Non-pigmented ciliary epithelial cell (primary cell): ENCODE results near the gene CCR1.
"Not testable (repeated sequence)": the region's sequence is repeated elsewhere in the genome, so short reads cannot be mapped to it uniquely, and the experiment has no call there.

ENCODE experiments used
- DNase-seq: peaks from one replicate; pipeline ENCODE4 v3.0.0-alpha.2; 2010; ENCODE audit warnings: low read depth

CCR1 gene

DNA sequence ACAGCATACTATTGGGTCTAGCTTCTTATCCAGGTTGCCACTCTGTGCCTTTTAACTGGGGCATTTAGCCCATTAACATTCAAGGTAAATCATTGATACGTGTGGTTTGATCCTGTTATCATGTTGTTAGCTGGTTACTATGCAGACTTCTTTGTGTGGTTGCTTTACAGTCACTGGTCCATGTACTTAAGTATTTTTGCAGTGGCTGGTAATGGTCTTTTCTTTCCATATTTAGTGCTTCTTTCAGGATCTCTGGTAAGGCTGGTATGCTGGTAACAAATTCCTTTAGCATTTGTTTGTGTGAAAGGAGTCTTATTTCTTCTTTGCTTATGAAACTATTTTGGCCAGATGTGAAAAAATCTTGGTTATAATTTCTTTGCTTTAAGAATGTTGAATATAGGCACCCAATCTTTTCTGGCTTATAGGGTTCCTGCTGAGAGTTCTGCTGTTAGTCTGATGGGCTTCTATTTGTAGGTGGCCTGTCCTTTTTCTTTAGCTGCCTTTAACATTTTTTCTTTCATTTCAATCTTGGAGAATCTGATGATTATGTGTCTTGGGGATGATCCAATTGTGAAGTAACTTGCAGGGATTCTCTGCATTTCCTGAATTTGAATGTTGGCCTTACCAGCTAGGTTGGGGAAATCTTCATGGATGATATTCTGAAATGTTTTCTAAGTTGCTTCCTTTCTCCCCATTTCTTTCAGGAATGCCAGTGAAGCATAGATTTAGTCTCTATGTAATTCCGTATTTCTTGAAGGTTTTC lies 39.3 kb downstream of the CCR1 start:
- no peak for DNase-seq

DNA sequence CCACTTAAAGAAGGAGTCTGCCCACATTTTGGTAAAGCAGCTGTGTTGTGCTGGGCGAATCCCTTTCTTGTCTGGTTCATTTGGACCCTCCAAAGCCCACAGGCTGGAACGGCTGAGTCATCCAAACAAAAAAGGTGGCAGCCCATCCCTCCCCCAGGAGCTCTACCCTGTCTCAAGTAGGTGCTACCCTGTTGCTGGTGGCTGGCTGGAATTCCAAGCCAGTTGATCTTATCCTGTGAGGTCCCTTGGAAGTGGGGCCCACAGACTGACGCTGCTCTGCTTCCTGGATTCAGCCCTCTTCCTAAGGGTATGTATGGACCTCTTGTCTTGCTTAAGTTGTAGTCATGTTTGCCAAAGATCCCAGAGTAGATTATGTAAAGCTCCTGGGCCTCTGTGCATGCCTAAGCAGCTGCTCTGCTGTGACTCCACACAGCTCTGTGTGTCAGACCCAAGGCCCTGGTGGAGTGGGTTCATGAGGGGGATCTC lies 44.5 kb downstream of the CCR1 start:
- no peak for DNase-seq

- DNase-seq, result no peak
These were observed 45.0 kb downstream of the CCR1 start for GRCh38 chr3:46162975-46163555.

DNA sequence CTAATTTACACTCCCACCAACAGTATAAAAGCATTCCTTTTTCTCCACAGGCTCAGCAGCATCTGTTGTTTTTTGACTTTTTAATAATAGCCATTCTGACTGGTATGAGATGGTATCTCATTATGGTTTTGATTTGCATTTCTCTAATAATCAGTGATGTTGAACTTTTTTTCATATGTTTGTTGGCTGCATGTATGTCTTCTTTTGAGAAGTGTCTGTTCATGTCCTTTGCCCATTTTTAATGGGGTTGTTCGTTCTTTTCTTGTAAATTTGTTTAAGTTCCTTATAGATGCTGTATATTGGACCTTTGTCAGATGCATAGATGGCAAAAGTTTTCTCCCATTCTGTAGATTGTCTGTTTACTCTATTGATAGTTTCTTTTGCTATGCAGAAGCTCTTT lies 50.4 kb downstream of the CCR1 start:
- not testable (repeated sequence) for DNase-seq

DNA sequence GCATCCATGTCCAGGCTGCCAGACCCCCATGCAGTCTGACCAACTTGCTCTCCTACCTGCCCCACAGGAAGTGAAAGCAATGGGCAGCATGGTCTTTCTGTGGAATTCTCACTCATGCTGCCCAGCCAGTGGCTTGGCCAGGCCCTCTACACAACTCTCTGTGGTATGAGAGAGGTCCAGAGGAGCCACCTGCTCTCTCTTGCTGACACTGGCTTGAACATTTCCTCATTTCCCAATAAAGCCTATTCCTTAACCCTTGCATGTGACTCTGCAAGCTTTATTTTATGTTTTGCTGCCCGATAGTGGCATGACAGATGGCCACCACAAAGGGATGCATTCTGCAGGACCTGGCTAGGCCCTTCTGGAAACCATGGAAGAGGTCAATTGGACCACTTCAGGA lies 53.8 kb downstream of the CCR1 start:
- DNase-seq, result no peak
